Activated CD4-positive, alpha-beta memory T cell treated with anti-CD3 and anti-CD28 coated beads for 36 hours (primary cell): ENCODE results near the gene SLC50A1. TPM values are rescaled to one million over a fixed set of nuclear protein-coding genes. Genes with fewer than 3 reads are reported as not detected.

Experiments used
- CTCF ChIA-PET: fragments of 350-600 bp; sonication (Branson Sonifier 250); formaldehyde crosslinking; loops from one replicate; lab custom pipeline; 2021; ENCODE audit warnings: antibody characterized with exemption, inconsistent platforms; lab: Charles Lee
- POLR2A ChIA-PET: fragments of 350-600 bp; sonication (Branson Sonifier 250); formaldehyde crosslinking; loops from one replicate; lab custom pipeline; 2021; ENCODE audit warnings: antibody characterized with exemption; lab: Charles Lee
- DNase-seq: peaks from one replicate; pipeline ENCODE4 v3.0.0-alpha.2; 2020
- H3K27ac Mint-ChIP-seq: one replicate; pipeline ENCODE4 v1.8.0; 2021; ENCODE audit warnings: mixed read lengths
- H3K27me3 Mint-ChIP-seq: one replicate; pipeline ENCODE4 v1.8.0; 2021; ENCODE audit warnings: mixed read lengths
- H3K36me3 Mint-ChIP-seq: one replicate; pipeline ENCODE4 v1.8.0; 2021; ENCODE audit warnings: mixed read lengths
- H3K4me1 Mint-ChIP-seq: one replicate; pipeline ENCODE4 v1.8.0; 2021; ENCODE audit warnings: low read depth, mixed read lengths
- H3K4me3 Mint-ChIP-seq: one replicate; pipeline ENCODE4 v1.8.0; 2021; ENCODE audit warnings: mild to moderate bottlenecking, mixed read lengths
- H3K9me3 Mint-ChIP-seq: one replicate; pipeline ENCODE4 v1.8.0; 2021; ENCODE audit warnings: mixed read lengths
- intact Hi-C: fragments of 100-400 bp; cut with micrococcal nuclease; formaldehyde crosslinking; loops from one replicate; pipeline ENCODE4 v1.15.1; 2023
- total RNA-seq, 2 experiments: library from RNA; stranded (reverse); gene quantifications; one replicate each; pipeline ENCODE4 v1.2.3, GENCODE V29; 2021

Gene SLC50A1, protein sequence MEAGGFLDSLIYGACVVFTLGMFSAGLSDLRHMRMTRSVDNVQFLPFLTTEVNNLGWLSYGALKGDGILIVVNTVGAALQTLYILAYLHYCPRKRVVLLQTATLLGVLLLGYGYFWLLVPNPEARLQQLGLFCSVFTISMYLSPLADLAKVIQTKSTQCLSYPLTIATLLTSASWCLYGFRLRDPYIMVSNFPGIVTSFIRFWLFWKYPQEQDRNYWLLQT
- total RNA-seq = 10 to 100 TPM; 60.1 TPM

GRCh38 chr1:155135415-155136028 is at the start of gene SLC50A1:
TSS of gene SLC50A1 (plus strand) at chr1:155135852. CDS start at chr1:155135912, 60 bp downstream.
- ChIA-PET CTCF (interaction anchor here (1.0 to 4.3 kb wide), 8 partner anchors 32 to 136 kb away, joined by 4 to 21 read pairs (median 9); partner anchors contain the start of gene KRTCAP2), POLR2A (interaction anchor here (0.6 to 1.4 kb wide), 6 partner anchors 10 to 464 kb away, joined by 3 to 4 read pairs (median 4); no protein-coding TSS in a partner anchor)
- Mint-ChIP-seq H3K4me3 (peak within 1 kb of the TSS; percentile 91), H3K36me3 (peaks cover 19% of the 10 kb centered on the region), H3K27ac (peak within 1 kb of the TSS; percentile 94), H3K27me3 (no peaks in the 10 kb centered on the region), H3K4me1 (peaks cover 35% of the 10 kb centered on the region), H3K9me3 (no peaks in the 10 kb centered on the region)
- intact Hi-C loops = loop anchor here (1.0 to 5.0 kb wide), 4 partner anchors 38 to 134 kb away; partner anchors contain the start of genes KRTCAP2 and TRIM46
- DNase-seq = peak; percentile 96

- intact Hi-C loops = no loop called here
- peaks cover 32% of the 10 kb centered on the region for H3K4me1 Mint-ChIP-seq
- peak; percentile 88 for DNase-seq
- peak overlapping the region; percentile 92 for H3K4me3 Mint-ChIP-seq
- CTCF ChIA-PET = interaction anchor here (1.2 to 4.7 kb wide), 16 partner anchors 7 to 526 kb away, joined by 4 to 125 read pairs (median 19); partner anchors contain the start of genes ADAM15, EFNA1, EFNA3 and EFNA4
- POLR2A ChIA-PET = interaction anchor here (0.6 to 2.3 kb wide), 4 partner anchors 23 to 1466 kb away, joined by 3 to 21 read pairs (median 3); partner anchors contain the start of gene EFNA4
- H3K27ac Mint-ChIP-seq = no peak overlapping the region
- H3K9me3 Mint-ChIP-seq = no peaks in the 10 kb centered on the region
- peaks cover 27% of the 10 kb centered on the region for H3K27me3 Mint-ChIP-seq
- H3K36me3 Mint-ChIP-seq = no peaks in the 10 kb centered on the region
Measured at GRCh38 chr1:155086128-155086741, 49.4 kb upstream of the SLC50A1 start.

DNA sequence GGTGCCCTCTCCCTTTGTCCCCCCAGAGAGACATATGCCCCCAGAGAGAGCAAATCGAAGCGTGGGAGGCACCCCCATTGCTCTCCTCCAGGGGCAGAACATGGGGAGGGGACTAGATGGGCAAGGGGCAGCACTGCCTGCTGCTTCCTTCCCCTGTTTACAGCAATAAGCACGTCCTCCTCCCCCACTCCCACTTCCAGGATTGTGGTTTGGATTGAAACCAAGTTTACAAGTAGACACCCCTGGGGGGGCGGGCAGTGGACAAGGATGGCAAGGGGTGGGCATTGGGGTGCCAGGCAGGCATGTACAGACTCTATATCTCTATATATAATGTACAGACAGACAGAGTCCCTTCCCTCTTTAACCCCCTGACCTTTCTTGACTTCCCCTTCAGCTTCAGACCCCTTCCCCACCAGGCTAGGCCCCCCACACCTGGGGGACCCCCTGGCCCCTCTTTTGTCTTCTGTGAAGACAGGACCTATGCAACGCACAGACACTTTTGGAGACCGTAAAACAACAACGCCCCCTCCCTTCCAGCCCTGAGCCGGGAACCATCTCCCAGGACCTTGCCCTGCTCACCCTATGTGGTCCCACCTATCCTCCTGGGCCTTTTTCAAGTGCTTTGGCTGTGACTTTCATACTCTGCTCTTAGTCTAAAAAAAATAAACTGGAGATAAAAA is 48.7 kb upstream of the SLC50A1 start:
- H3K4me1 Mint-ChIP-seq = peaks cover 28% of the 10 kb centered on the region
- intact Hi-C loops = no loop called here

GRCh38 chr1:155091071-155092051 is 44.3 kb upstream of the SLC50A1 start:
- Mint-ChIP-seq H3K27ac (no peak overlapping the region), H3K4me3 (no peak overlapping the region), H3K27me3 (peaks cover 8% of the 10 kb centered on the region), H3K4me1 (peaks cover 3% of the 10 kb centered on the region), H3K9me3 (no peaks in the 10 kb centered on the region), H3K36me3 (no peaks in the 10 kb centered on the region)
- intact Hi-C loops = loop anchor here (1.0 kb wide), 1 partner anchor 76 kb away; no protein-coding TSS in a partner anchor
- POLR2A ChIA-PET = interaction anchor here (1.1 to 1.8 kb wide), 3 partner anchors 44 to 81 kb away, joined by 4 to 7 read pairs (median 7); partner anchors contain the start of gene KRTCAP2
- DNase-seq = peak; percentile 87
- CTCF ChIA-PET = interaction anchor here (0.5 to 5.3 kb wide), 50 partner anchors 9 to 1430 kb away, joined by 3 to 274 read pairs (median 4); partner anchors contain the start of genes ADAM15, DPM3, EFNA1 and EFNA4

More for the DNA sequence above, 48.7 kb upstream of the SLC50A1 start:
- ChIA-PET CTCF (interaction anchor here (0.6 to 4.7 kb wide), 13 partner anchors 11 to 527 kb away, joined by 3 to 125 read pairs (median 20); partner anchors contain the start of genes ADAM15, EFNA1, EFNA3 and EFNA4), POLR2A (interaction anchor here (0.6 to 1.1 kb wide), 2 partner anchors 42 to 1466 kb away, joined by 3 read pairs; no protein-coding TSS in a partner anchor)
- Mint-ChIP-seq H3K9me3 (no peaks in the 10 kb centered on the region), H3K36me3 (no peaks in the 10 kb centered on the region), H3K27me3 (peaks cover 22% of the 10 kb centered on the region), H3K4me3 (no peak overlapping the region), H3K27ac (no peak overlapping the region)
- no peak for DNase-seq

GRCh38 chr1:155092131-155092530 is 43.5 kb upstream of the SLC50A1 start:
- Mint-ChIP-seq H3K27me3 (peaks cover 9% of the 10 kb centered on the region), H3K4me3 (no peak overlapping the region), H3K4me1 (peaks cover 3% of the 10 kb centered on the region), H3K9me3 (no peaks in the 10 kb centered on the region), H3K27ac (no peak overlapping the region), H3K36me3 (no peaks in the 10 kb centered on the region)
- no peak for DNase-seq
- ChIA-PET CTCF (interaction anchor here (0.5 to 5.3 kb wide), 35 partner anchors 7 to 488 kb away, joined by 3 to 274 read pairs (median 6); partner anchors contain the start of genes ADAM15, DPM3, EFNA1 and EFNA4), POLR2A (interaction anchor here (1.1 to 1.8 kb wide), 3 partner anchors 43 to 81 kb away, joined by 4 to 7 read pairs (median 7); partner anchors contain the start of gene KRTCAP2)
- intact Hi-C loops = no loop called here

GRCh38 chr1:155092641-155093040 is 43.0 kb upstream of the SLC50A1 start:
- no peaks in the 10 kb centered on the region for H3K36me3 Mint-ChIP-seq
- no peak for DNase-seq
- H3K9me3 Mint-ChIP-seq = no peaks in the 10 kb centered on the region
- CTCF ChIA-PET = interaction anchor here (1.9 to 5.3 kb wide), 8 partner anchors 8 to 76 kb away, joined by 6 to 274 read pairs (median 12); partner anchors contain the start of genes EFNA4, KRTCAP2 and SLC50A1
- H3K27me3 Mint-ChIP-seq = peaks cover 11% of the 10 kb centered on the region
- H3K4me1 Mint-ChIP-seq = peaks cover 3% of the 10 kb centered on the region
- POLR2A ChIA-PET = interaction anchor here (1.8 kb wide), 1 partner anchor 75 kb away, joined by 7 read pairs; no protein-coding TSS in a partner anchor
- H3K27ac Mint-ChIP-seq = no peak overlapping the region
- H3K4me3 Mint-ChIP-seq = no peak overlapping the region
- intact Hi-C loops = no loop called here

- no peak for DNase-seq
- H3K27ac Mint-ChIP-seq = no peak overlapping the region
- H3K27me3 Mint-ChIP-seq = peaks cover 13% of the 10 kb centered on the region
- POLR2A ChIA-PET = no interaction called here
- no peaks in the 10 kb centered on the region for H3K36me3 Mint-ChIP-seq
- intact Hi-C loops = no loop called here
- CTCF ChIA-PET = interaction anchor here (1.0 to 3.0 kb wide), 8 partner anchors 9 to 79 kb away, joined by 3 to 41 read pairs (median 6); partner anchors contain the start of genes KRTCAP2 and SLC50A1
- no peaks in the 10 kb centered on the region for H3K9me3 Mint-ChIP-seq
- H3K4me3 Mint-ChIP-seq = no peak overlapping the region
- peaks cover 3% of the 10 kb centered on the region for H3K4me1 Mint-ChIP-seq
Measured at GRCh38 chr1:155093911-155094621, 41.6 kb upstream of the SLC50A1 start.

DNA sequence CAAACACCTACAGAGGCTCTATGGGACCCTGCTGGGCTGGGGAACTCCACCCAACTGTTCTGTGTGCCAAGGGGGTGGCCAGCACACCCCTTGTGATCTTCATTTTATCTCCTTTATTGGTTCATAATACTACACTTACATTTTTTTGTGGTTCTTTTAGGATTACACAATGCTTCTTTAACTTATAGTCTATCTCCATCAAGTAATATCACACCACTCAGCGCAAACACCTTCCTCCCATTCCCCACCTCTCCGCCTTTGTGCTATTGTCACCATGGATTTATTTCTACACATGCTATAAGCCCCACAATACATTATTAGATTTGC is 41.1 kb upstream of the SLC50A1 start:
- H3K4me1 Mint-ChIP-seq = peaks cover 3% of the 10 kb centered on the region
- no peak for DNase-seq
- ChIA-PET CTCF (interaction anchor here (1.0 to 2.4 kb wide), 4 partner anchors 9 to 78 kb away, joined by 4 to 41 read pairs (median 8); partner anchors contain the start of gene KRTCAP2), POLR2A (no interaction called here)
- no peak overlapping the region for H3K27ac Mint-ChIP-seq
- H3K9me3 Mint-ChIP-seq = no peaks in the 10 kb centered on the region
- intact Hi-C loops = no loop called here
- no peak overlapping the region for H3K4me3 Mint-ChIP-seq
- no peaks in the 10 kb centered on the region for H3K36me3 Mint-ChIP-seq
- peaks cover 13% of the 10 kb centered on the region for H3K27me3 Mint-ChIP-seq

DNA sequence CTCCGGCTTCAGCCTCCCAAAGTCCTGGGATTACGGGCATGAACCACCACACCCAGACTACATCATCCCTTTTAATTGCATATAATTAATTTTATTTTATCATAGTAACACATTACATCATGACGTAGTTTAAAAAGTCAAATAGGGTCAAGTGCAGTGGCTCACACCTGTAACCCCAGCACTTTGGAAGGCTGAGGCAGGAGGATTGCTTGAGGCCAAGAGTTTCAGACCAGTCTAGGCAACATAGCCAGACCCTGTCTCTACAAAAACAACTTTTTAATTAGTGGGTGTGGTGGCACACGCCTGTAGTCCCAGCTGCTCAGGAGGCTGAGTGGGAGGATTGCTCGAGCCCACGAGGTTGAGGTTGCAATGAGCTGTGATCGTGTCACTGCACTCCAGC is 36.3 kb upstream of the SLC50A1 start:
- intact Hi-C loops = no loop called here
- POLR2A ChIA-PET = no interaction called here
- H3K9me3 Mint-ChIP-seq = no peaks in the 10 kb centered on the region
- no peak for DNase-seq
- H3K4me3 Mint-ChIP-seq = no peak overlapping the region
- peaks cover 13% of the 10 kb centered on the region for H3K27me3 Mint-ChIP-seq
- CTCF ChIA-PET = interaction anchor here (0.7 to 1.9 kb wide), 3 partner anchors 10 to 73 kb away, joined by 3 to 6 read pairs (median 6); no protein-coding TSS in a partner anchor
- no peaks in the 10 kb centered on the region for H3K36me3 Mint-ChIP-seq
- H3K27ac Mint-ChIP-seq = no peak overlapping the region
- no peaks in the 10 kb centered on the region for H3K4me1 Mint-ChIP-seq
